ENCODE results near the gene SLC38A4.

The SLC38A4 gene

GRCh38 chr12:46835785-46836184 is 10.0 kb upstream of the SLC38A4 start:
- H3K36me3 ChIP-seq (replicated peaks in 1 of 2; ENCODE audit: control insufficient read depth in 2 of 2, insufficient read depth in 2 of 2, low read length in 2 of 2): no peaks in the 10 kb centered on the region
- H3K27me3 ChIP-seq (ENCODE audit: control insufficient read depth in 3 of 3, insufficient read depth in 3 of 3, low read depth in 1 of 3, low read length in 3 of 3): peaks cover 2 to 25% (median 13%) of the 10 kb centered on the region in 3 experiments
- no peak overlapping the region for H2BK120ac ChIP-seq (ENCODE audit: low read depth, low read length)
- H2AFZ ChIP-seq (ENCODE audit: low read length): no peak overlapping the region
- H2AK5ac ChIP-seq (ENCODE audit: low read depth, low read length): no peak overlapping the region
- H2BK5ac ChIP-seq (ENCODE audit: low read length): no peak overlapping the region
- peaks cover 0 to 2% of the 10 kb centered on the region in 2 donors for H3K4me1 ChIP-seq (ENCODE audit: control insufficient read depth in 2 of 2, insufficient read depth in 1 of 2, low read depth in 1 of 2, low read length in 2 of 2)
- no peaks in the 10 kb centered on the region for H3K9me3 ChIP-seq (replicated peaks in 1 of 2; ENCODE audit: control insufficient read depth in 2 of 2, insufficient read depth in 1 of 2, low read depth in 1 of 2, low read length in 2 of 2)
- no peak overlapping the region for H4K8ac ChIP-seq (ENCODE audit: low read depth, low read length)
- no peaks in the 10 kb centered on the region for H3K79me1 ChIP-seq (ENCODE audit: low read depth, low read length)
- H3K14ac ChIP-seq (ENCODE audit: low read length): no peak overlapping the region
- H2BK15ac ChIP-seq (ENCODE audit: low read length): no peak overlapping the region
- WGBS, 2 donors (ENCODE audit: extremely low coverage in 2 of 2, insufficient read length in 2 of 2, insufficient replicate concordance in 1 of 2): no CpG with 5 or more reads among the region's 1 CpG
- no peak for DNase-seq (ENCODE audit: low spot score)
- H3K18ac ChIP-seq (ENCODE audit: low read length): no peak overlapping the region
- no peak overlapping the region for H3K4me3 ChIP-seq (ENCODE audit: low read length in 2 of 2)
- no peak overlapping the region for H3K27ac ChIP-seq (replicated peaks; ENCODE audit: low read length)
- H4K91ac ChIP-seq (ENCODE audit: low read depth, low read length, poor library complexity): no peak overlapping the region
- no peak overlapping the region for H3K4ac ChIP-seq (ENCODE audit: low read length)
- no peak overlapping the region for H3K9ac ChIP-seq (ENCODE audit: low read depth, low read length, poor library complexity)
- H3K4me2 ChIP-seq (ENCODE audit: insufficient read depth, low read length, poor library complexity, severe bottlenecking): no peak overlapping the region
- no peak overlapping the region for H2BK12ac ChIP-seq (ENCODE audit: low read length)
- H3K23ac ChIP-seq (ENCODE audit: low read depth, low read length, poor library complexity): no peak overlapping the region

GRCh38 chr12:46832130-46832704 is 6.4 kb upstream of the SLC38A4 start:
- Histone ChIP-seq H2BK15ac (ENCODE audit: low read length) (no peak overlapping the region), H3K23ac (ENCODE audit: low read depth, low read length, poor library complexity) (no peak overlapping the region), H2BK12ac (ENCODE audit: low read length) (no peak overlapping the region), H2BK120ac (ENCODE audit: low read depth, low read length) (no peak overlapping the region), H4K8ac (ENCODE audit: low read depth, low read length) (no peak overlapping the region), H2AFZ (ENCODE audit: low read length) (no peak overlapping the region), H3K4ac (ENCODE audit: low read length) (no peak overlapping the region), H3K36me3 (replicated peaks in 1 of 2; ENCODE audit: control insufficient read depth in 2 of 2, insufficient read depth in 2 of 2, low read length in 2 of 2) (no peaks in the 10 kb centered on the region), H2AK5ac (ENCODE audit: low read depth, low read length) (no peak overlapping the region), H2BK5ac (ENCODE audit: low read length) (no peak overlapping the region), H3K4me1 (ENCODE audit: control insufficient read depth in 2 of 2, insufficient read depth in 1 of 2, low read depth in 1 of 2, low read length in 2 of 2) (peaks cover 0 to 5% of the 10 kb centered on the region in 2 donors), H3K27ac (replicated peaks; ENCODE audit: low read length) (no peak overlapping the region), H3K27me3 (ENCODE audit: control insufficient read depth in 3 of 3, insufficient read depth in 3 of 3, low read depth in 1 of 3, low read length in 3 of 3) (peaks cover 6 to 35% (median 20%) of the 10 kb centered on the region in 3 experiments), H3K4me2 (ENCODE audit: insufficient read depth, low read length, poor library complexity, severe bottlenecking) (peak overlapping the region; percentile 93), H3K4me3 (ENCODE audit: low read length in 2 of 2) (peak overlapping the region in 1 of 2 donors; percentile 81), H3K9me3 (replicated peaks in 1 of 2; ENCODE audit: control insufficient read depth in 2 of 2, insufficient read depth in 1 of 2, low read depth in 1 of 2, low read length in 2 of 2) (no peaks in the 10 kb centered on the region), H3K9ac (ENCODE audit: low read depth, low read length, poor library complexity) (no peak overlapping the region), H3K18ac (ENCODE audit: low read length) (no peak overlapping the region), H4K91ac (ENCODE audit: low read depth, low read length, poor library complexity) (no peak overlapping the region), H3K79me1 (ENCODE audit: low read depth, low read length) (no peaks in the 10 kb centered on the region), H3K14ac (ENCODE audit: low read length) (no peak overlapping the region)
- WGBS, 2 donors (ENCODE audit: extremely low coverage in 2 of 2, insufficient read length in 2 of 2, insufficient replicate concordance in 1 of 2): no CpG with 5 or more reads among the region's 16 CpGs
- DNase-seq (ENCODE audit: low spot score): peak; percentile 21

- Histone ChIP-seq H3K18ac (ENCODE audit: low read length) (peak overlapping the region; percentile 85), H3K27ac (replicated peaks; ENCODE audit: low read length) (no peak overlapping the region), H2BK12ac (ENCODE audit: low read length) (no peak overlapping the region), H3K4me1 (ENCODE audit: control insufficient read depth in 2 of 2, insufficient read depth in 1 of 2, low read depth in 1 of 2, low read length in 2 of 2) (peaks cover 0 to 5% of the 10 kb centered on the region in 2 donors), H2BK15ac (ENCODE audit: low read length) (peak overlapping the region; percentile 49), H3K4me3 (ENCODE audit: low read length in 2 of 2) (peak overlapping the region in 1 of 2 donors; percentile 81), H2AK5ac (ENCODE audit: low read depth, low read length) (no peak overlapping the region), H2BK5ac (ENCODE audit: low read length) (peak overlapping the region; percentile 66), H3K9ac (ENCODE audit: low read depth, low read length, poor library complexity) (peak overlapping the region; percentile 51), H3K4me2 (ENCODE audit: insufficient read depth, low read length, poor library complexity, severe bottlenecking) (peak overlapping the region; percentile 93), H2AFZ (ENCODE audit: low read length) (no peak overlapping the region), H3K36me3 (replicated peaks in 1 of 2; ENCODE audit: control insufficient read depth in 2 of 2, insufficient read depth in 2 of 2, low read length in 2 of 2) (no peaks in the 10 kb centered on the region), H3K9me3 (replicated peaks in 1 of 2; ENCODE audit: control insufficient read depth in 2 of 2, insufficient read depth in 1 of 2, low read depth in 1 of 2, low read length in 2 of 2) (no peaks in the 10 kb centered on the region), H4K91ac (ENCODE audit: low read depth, low read length, poor library complexity) (no peak overlapping the region), H3K4ac (ENCODE audit: low read length) (no peak overlapping the region), H2BK120ac (ENCODE audit: low read depth, low read length) (no peak overlapping the region), H3K27me3 (ENCODE audit: control insufficient read depth in 3 of 3, insufficient read depth in 3 of 3, low read depth in 1 of 3, low read length in 3 of 3) (peaks cover 6 to 35% (median 20%) of the 10 kb centered on the region in 3 experiments), H3K23ac (ENCODE audit: low read depth, low read length, poor library complexity) (peak overlapping the region; percentile 73), H3K79me1 (ENCODE audit: low read depth, low read length) (no peaks in the 10 kb centered on the region), H3K14ac (ENCODE audit: low read length) (peak overlapping the region; percentile 31), H4K8ac (ENCODE audit: low read depth, low read length) (no peak overlapping the region)
- peak; percentile 24 for DNase-seq (ENCODE audit: low spot score)
- WGBS, 2 donors (ENCODE audit: extremely low coverage in 2 of 2, insufficient read length in 2 of 2, insufficient replicate concordance in 1 of 2): no CpG with 5 or more reads among the region's 53 CpGs
These were observed 5.7 kb upstream of the SLC38A4 start for GRCh38 chr12:46831335-46832129.

- Histone ChIP-seq H3K18ac (ENCODE audit: low read length) (peak overlapping the region; percentile 85), H4K8ac (ENCODE audit: low read depth, low read length) (no peak overlapping the region), H3K9ac (ENCODE audit: low read depth, low read length, poor library complexity) (peak overlapping the region; percentile 70), H3K14ac (ENCODE audit: low read length) (peak overlapping the region; percentile 82), H3K4ac (ENCODE audit: low read length) (no peak overlapping the region), H4K91ac (ENCODE audit: low read depth, low read length, poor library complexity) (no peak overlapping the region), H3K36me3 (replicated peaks in 1 of 2; ENCODE audit: control insufficient read depth in 2 of 2, insufficient read depth in 2 of 2, low read length in 2 of 2) (no peaks in the 10 kb centered on the region), H3K27me3 (ENCODE audit: control insufficient read depth in 3 of 3, insufficient read depth in 3 of 3, low read depth in 1 of 3, low read length in 3 of 3) (peaks cover 6 to 37% (median 20%) of the 10 kb centered on the region in 3 experiments), H2BK15ac (ENCODE audit: low read length) (no peak overlapping the region), H2AFZ (ENCODE audit: low read length) (no peak overlapping the region), H3K4me3 (ENCODE audit: low read length in 2 of 2) (peak overlapping the region in 1 of 2 donors; percentile 81), H3K27ac (replicated peaks; ENCODE audit: low read length) (no peak overlapping the region), H2BK120ac (ENCODE audit: low read depth, low read length) (no peak overlapping the region), H3K4me2 (ENCODE audit: insufficient read depth, low read length, poor library complexity, severe bottlenecking) (peak overlapping the region; percentile 93), H3K79me1 (ENCODE audit: low read depth, low read length) (no peaks in the 10 kb centered on the region), H3K23ac (ENCODE audit: low read depth, low read length, poor library complexity) (peak overlapping the region; percentile 73), H3K4me1 (ENCODE audit: control insufficient read depth in 2 of 2, insufficient read depth in 1 of 2, low read depth in 1 of 2, low read length in 2 of 2) (peaks cover 0 to 6% of the 10 kb centered on the region in 2 donors), H2BK5ac (ENCODE audit: low read length) (peak overlapping the region; percentile 66), H2BK12ac (ENCODE audit: low read length) (no peak overlapping the region), H2AK5ac (ENCODE audit: low read depth, low read length) (peak overlapping the region; percentile 37), H3K9me3 (replicated peaks in 1 of 2; ENCODE audit: control insufficient read depth in 2 of 2, insufficient read depth in 1 of 2, low read depth in 1 of 2, low read length in 2 of 2) (no peaks in the 10 kb centered on the region)
- WGBS, 2 donors (ENCODE audit: extremely low coverage in 2 of 2, insufficient read length in 2 of 2, insufficient replicate concordance in 1 of 2): no CpG with 5 or more reads among the region's 28 CpGs
- peak; percentile 5 for DNase-seq (ENCODE audit: low spot score)
These were observed 5.0 kb upstream of the SLC38A4 start for GRCh38 chr12:46830731-46831334.
